PC-3 (cell line): ENCODE measurements around the gene AP1B1. TPM values are rescaled to one million over a fixed set of nuclear protein-coding genes. Genes with fewer than 3 reads are reported as not detected.

Experiments
- ATAC-seq: fragments of 200-7000 bp; cut with Tn5 transposase; 2 replicates; pipeline ENCODE4 v1.9.1; 2020; ENCODE audit warnings: mild to moderate bottlenecking, moderate library complexity
- BruUV-seq: library from RNA; stranded (reverse); fragments of 400-500 nt; replicated peaks from 2 replicates; lab custom pipeline; 2021; lab: Mats Ljungman, UMichigan
- CTCF ChIA-PET: fragments of 300-600 bp; sonication (Branson Sonifier 250); formaldehyde crosslinking; loops from one replicate; lab custom pipeline; 2022; ENCODE audit warnings: antibody characterized with exemption; lab: Charles Lee
- POLR2A ChIA-PET: fragments of 300-600 bp; sonication (Branson Sonifier 250); formaldehyde crosslinking; loops from one replicate; lab custom pipeline; 2022; ENCODE audit warnings: antibody characterized with exemption; ENCODE audit not compliant: unreplicated experiment; lab: Charles Lee
- DNase-seq: peaks from one replicate; pipeline ENCODE4 v3.0.0-alpha.2; 2015
- H2AFZ ChIP-seq: fragments of 300-600 bp; sonication (generic); 2 replicates; pipeline ENCODE4 v1.6.0; 2016; ENCODE audit warnings: antibody characterized with exemption, low read length
- H3F3A ChIP-seq: fragments of 300-600 bp; sonication (generic); one replicate; pipeline ENCODE4 v1.6.0; 2017; ENCODE audit warnings: antibody characterized with exemption, low read length, control low read depth, mild to moderate bottlenecking; ENCODE audit not compliant: unreplicated experiment
- H3K27ac ChIP-seq: fragments of 300-600 bp; sonication (generic); 2 replicates; pipeline ENCODE4 v1.5.1; 2016; ENCODE audit warnings: mild to moderate bottlenecking, low read length
- H3K27me3 ChIP-seq: fragments of 300-600 bp; sonication (generic); 2 replicates; pipeline ENCODE4 v1.6.1; 2016; ENCODE audit warnings: low read length, mixed read lengths
- H3K36me3 ChIP-seq: fragments of 300-600 bp; sonication (generic); 2 replicates; pipeline ENCODE4 v1.6.1; 2016; ENCODE audit warnings: low read depth, mixed run types, low read length, mixed read lengths
- H3K4me1 ChIP-seq: fragments of 300-600 bp; sonication (generic); 2 replicates; pipeline ENCODE4 v1.5.1; 2016; ENCODE audit warnings: low read length; ENCODE audit not compliant: insufficient read depth
- H3K4me2 ChIP-seq: fragments of 300-600 bp; sonication (generic); 2 replicates; pipeline ENCODE4 v1.6.0; 2016; ENCODE audit warnings: low read length
- H3K4me3 ChIP-seq: fragments of 300-600 bp; sonication (generic); 2 replicates; pipeline ENCODE4 v1.5.1; 2016; ENCODE audit warnings: mild to moderate bottlenecking, low read length, mixed read lengths
- H3K79me2 ChIP-seq: fragments of 300-600 bp; sonication (generic); 2 replicates; pipeline ENCODE4 v1.6.1; 2017; ENCODE audit warnings: low read length, mixed read lengths
- H3K9ac ChIP-seq: fragments of 300-600 bp; sonication (generic); 2 replicates; pipeline ENCODE4 v1.6.0; 2016; ENCODE audit warnings: mild to moderate bottlenecking, low read length
- H3K9me2 ChIP-seq: fragments of 300-600 bp; sonication (generic); replicated peaks from 2 replicates; pipeline ENCODE4 v1.6.1; 2016; ENCODE audit warnings: mixed run types, low read length, mixed read lengths
- H3K9me3 ChIP-seq: fragments of 300-600 bp; sonication (generic); 2 replicates; pipeline ENCODE4 v1.6.1; 2016; ENCODE audit warnings: low read length, mixed read lengths
- H4K20me1 ChIP-seq: fragments of 300-600 bp; sonication (generic); 2 replicates; pipeline ENCODE4 v1.6.1; 2016; ENCODE audit warnings: low read length, mixed read lengths
- EZH2 ChIP-seq: fragments of 300-600 bp; sonication (generic); IDR thresholded peaks from one replicate; pipeline ENCODE4 v1.6.1; 2017; ENCODE audit warnings: antibody characterized with exemption, mild to moderate bottlenecking, low read length; ENCODE audit not compliant: unreplicated experiment
- EZH2phosphoT487 ChIP-seq: fragments of 300-600 bp; sonication (generic); IDR thresholded peaks from 2 replicates; pipeline ENCODE4 v1.6.1; 2018; ENCODE audit warnings: mild to moderate bottlenecking, antibody characterized with exemption, low read length, borderline replicate concordance
- intact Hi-C: fragments of 100-400 bp; cut with micrococcal nuclease; formaldehyde crosslinking; loops from 2 replicates; pipeline ENCODE4 v1.9.0; 2023
- total RNA-seq: library from RNA; depleted of rRNA; stranded (reverse); fragments of >200 nt; gene quantifications from 2 replicates; pipeline ENCODE4 v1.2.3, GENCODE V29; 2014
- TF ChIP-seq, protein P1 (sequence below): fragments of 300-600 bp; sonication (generic); conservative IDR thresholded peaks from 2 replicates; pipeline ENCODE4 v1.5.1; 2017; ENCODE audit warnings: antibody characterized with exemption, low read depth, mild to moderate bottlenecking, low read length

AP1B1 gene
- total RNA-seq, 1 experiment from 2014 or later = 81.2 TPM

DNA sequence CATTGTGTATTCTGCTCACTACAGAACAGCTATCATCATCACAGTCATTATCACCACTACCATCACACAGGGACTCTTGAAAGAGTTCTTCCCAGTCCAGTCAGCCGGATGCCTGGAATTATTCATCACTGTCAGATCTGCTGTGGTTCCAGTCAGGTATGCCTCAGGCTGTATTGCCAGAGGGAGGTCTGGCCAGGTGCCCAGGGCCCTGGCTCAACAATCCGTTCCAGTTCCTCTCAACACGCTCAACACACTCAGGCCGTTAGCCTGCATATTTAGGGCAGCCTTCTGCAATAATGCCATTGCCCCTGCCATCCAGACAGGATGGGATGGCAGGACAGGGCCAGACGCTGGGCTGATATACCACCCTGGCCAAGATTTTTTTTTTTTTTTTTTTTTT, 44.2 kb downstream of the AP1B1 start:
- ChIA-PET POLR2A (no interaction called here), CTCF (no interaction called here)
- Histone ChIP-seq H3K27ac (peak overlapping the region; percentile 90), H3K27me3 (no peaks in the 10 kb centered on the region), H3K9me3 (no peaks in the 10 kb centered on the region), H3K79me2 (no peaks in the 10 kb centered on the region), H3K4me2 (peak overlapping the region; percentile 53; the same call in 1 of the 2 replicates), H3K4me1 (peaks cover 48% of the 10 kb centered on the region), H4K20me1 (no peaks in the 10 kb centered on the region; the same call in 1 of the 2 replicates), H3K9me2 (no peaks in the 10 kb centered on the region), H3K9ac (no peak overlapping the region), H2AFZ (no peak overlapping the region), H3F3A (peaks cover 7% of the 10 kb centered on the region), H3K36me3 (peaks cover 53% of the 10 kb centered on the region), H3K4me3 (no peak overlapping the region)
- DNase-seq (peak; percentile 96), ATAC-seq (peak; percentile 70)
- BruUV-seq = no TSS peak
- intact Hi-C loops = no loop called here
- TF ChIP-seq, protein P1, sequence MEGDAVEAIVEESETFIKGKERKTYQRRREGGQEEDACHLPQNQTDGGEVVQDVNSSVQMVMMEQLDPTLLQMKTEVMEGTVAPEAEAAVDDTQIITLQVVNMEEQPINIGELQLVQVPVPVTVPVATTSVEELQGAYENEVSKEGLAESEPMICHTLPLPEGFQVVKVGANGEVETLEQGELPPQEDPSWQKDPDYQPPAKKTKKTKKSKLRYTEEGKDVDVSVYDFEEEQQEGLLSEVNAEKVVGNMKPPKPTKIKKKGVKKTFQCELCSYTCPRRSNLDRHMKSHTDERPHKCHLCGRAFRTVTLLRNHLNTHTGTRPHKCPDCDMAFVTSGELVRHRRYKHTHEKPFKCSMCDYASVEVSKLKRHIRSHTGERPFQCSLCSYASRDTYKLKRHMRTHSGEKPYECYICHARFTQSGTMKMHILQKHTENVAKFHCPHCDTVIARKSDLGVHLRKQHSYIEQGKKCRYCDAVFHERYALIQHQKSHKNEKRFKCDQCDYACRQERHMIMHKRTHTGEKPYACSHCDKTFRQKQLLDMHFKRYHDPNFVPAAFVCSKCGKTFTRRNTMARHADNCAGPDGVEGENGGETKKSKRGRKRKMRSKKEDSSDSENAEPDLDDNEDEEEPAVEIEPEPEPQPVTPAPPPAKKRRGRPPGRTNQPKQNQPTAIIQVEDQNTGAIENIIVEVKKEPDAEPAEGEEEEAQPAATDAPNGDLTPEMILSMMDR = no peak
- no peak for TF ChIP-seq EZH2
- TF ChIP-seq EZH2phosphoT487 = no peak

DNA sequence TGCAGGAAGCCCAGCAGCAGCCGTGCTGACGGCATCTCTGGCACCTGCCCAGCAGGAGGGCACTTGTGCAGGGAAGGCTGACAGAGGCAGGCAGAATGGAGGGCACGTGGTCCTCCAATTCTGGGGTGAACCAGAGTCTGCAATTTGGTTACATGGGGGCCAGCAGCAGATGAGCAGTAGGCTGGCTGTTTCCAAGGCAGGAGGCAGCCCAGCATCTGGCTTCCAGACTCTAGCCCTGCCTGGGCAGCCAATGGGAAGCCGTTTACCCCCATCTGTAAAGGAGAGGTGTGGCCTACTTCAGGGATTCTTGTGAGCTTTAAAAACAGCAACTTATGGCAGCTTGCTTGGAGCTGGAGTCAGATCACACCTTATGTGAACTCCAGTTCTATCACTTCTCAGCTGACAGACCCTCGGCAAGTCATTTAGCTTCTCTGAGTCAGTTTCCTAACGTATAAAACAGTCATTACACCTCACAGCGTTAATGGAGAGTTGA, 45.0 kb downstream of the AP1B1 start:
- no TSS peak for BruUV-seq
- Histone ChIP-seq H2AFZ (no peak overlapping the region), H3K9me2 (no peaks in the 10 kb centered on the region), H4K20me1 (no peaks in the 10 kb centered on the region; the same call in 1 of the 2 replicates), H3K4me1 (peaks cover 46% of the 10 kb centered on the region), H3K4me2 (peak overlapping the region; percentile 53; the same call in 1 of the 2 replicates), H3K9me3 (no peaks in the 10 kb centered on the region), H3K9ac (peak overlapping the region; percentile 53), H3K79me2 (no peaks in the 10 kb centered on the region), H3K4me3 (no peak overlapping the region), H3K27ac (peak overlapping the region; percentile 90), H3K36me3 (peaks cover 55% of the 10 kb centered on the region), H3K27me3 (no peaks in the 10 kb centered on the region), H3F3A (peaks cover 7% of the 10 kb centered on the region)
- TF ChIP-seq EZH2phosphoT487 (no peak), EZH2 (no peak)
- TF ChIP-seq, protein P1 = no peak
- ChIA-PET CTCF (no interaction called here), POLR2A (no interaction called here)
- ATAC-seq (no peak), DNase-seq (peak; percentile 47)
- intact Hi-C loops = no loop called here

DNA sequence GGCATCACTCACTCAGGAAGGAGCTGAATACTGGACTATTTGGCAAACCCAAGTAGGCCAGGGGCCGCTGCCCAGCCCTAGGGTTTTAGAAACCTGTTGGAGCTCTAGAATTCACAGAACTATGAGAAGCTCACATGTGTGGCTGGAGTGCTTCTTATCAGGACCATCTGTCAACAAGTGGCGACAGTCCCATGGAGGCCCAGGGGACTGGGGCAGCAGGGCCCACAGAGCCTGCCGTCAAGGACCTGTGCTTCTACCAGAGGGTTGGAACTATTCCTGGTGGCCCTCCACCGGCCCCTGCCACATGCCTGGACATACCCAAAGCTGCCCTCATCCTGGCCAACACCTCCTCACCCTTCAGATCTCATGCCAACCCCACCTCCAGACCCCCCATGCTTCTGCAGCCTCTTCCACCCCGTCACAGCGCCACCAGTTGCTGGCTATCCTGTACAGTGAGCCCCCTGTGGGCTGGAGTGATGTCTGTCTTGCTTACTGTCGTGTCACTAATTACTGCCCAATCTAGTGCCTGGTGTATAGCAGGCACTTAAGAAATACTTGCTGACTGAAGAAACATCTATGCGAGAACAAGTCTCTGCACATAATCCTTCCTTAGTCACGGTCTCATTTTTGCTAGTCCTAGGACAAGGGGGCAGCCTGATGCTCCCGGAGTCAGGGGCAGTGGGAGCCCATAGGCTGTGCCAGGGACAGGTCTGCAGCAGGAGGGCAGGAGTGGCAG, 45.6 kb downstream of the AP1B1 start:
- ATAC-seq (no peak), DNase-seq (no peak)
- no peaks in the 10 kb centered on the region for H3K79me2 ChIP-seq
- no peak overlapping the region for H3K4me2 ChIP-seq
- H3K9ac ChIP-seq = peak overlapping the region; percentile 53; the same call in 1 of the 2 replicates
- no peaks in the 10 kb centered on the region for H3K9me2 ChIP-seq
- no peaks in the 10 kb centered on the region for H3K27me3 ChIP-seq
- H3K9me3 ChIP-seq = no peaks in the 10 kb centered on the region
- peaks cover 44% of the 10 kb centered on the region for H3K4me1 ChIP-seq
- no peaks in the 10 kb centered on the region; the same call in 1 of the 2 replicates for H4K20me1 ChIP-seq
- no TSS peak for BruUV-seq
- H3K36me3 ChIP-seq = peaks cover 49% of the 10 kb centered on the region
- peaks cover 7% of the 10 kb centered on the region for H3F3A ChIP-seq
- intact Hi-C loops = no loop called here
- H3K27ac ChIP-seq = peak overlapping the region; percentile 90
- H2AFZ ChIP-seq = no peak overlapping the region
- TF ChIP-seq, protein P1 = no peak
- TF ChIP-seq EZH2phosphoT487 (no peak), EZH2 (no peak)
- ChIA-PET CTCF (no interaction called here), POLR2A (no interaction called here)
- no peak overlapping the region for H3K4me3 ChIP-seq
